Fibroblast of the aortic adventitia (primary cell): Measurements from ENCODE around the gene CFAP68. TPM values are rescaled to one million over a fixed set of nuclear protein-coding genes. Genes with fewer than 3 reads are reported as not detected.

ENCODE experiments used
- DNase-seq: peaks from one replicate; pipeline ENCODE4 v3.0.0-alpha.2; 2010; ENCODE audit warnings: low read depth
- H3K4me3 ChIP-seq: 2 replicates; pipeline ENCODE4 v1.5.1; 2011; ENCODE audit warnings: low read depth, mild to moderate bottlenecking, control low read depth, low read length, moderate library complexity
- CTCF ChIP-seq: IDR thresholded peaks from 2 replicates; pipeline ENCODE4 v1.5.1; 2011; ENCODE audit warnings: mild to moderate bottlenecking, low read length, control low read depth, inconsistent platforms; ENCODE audit not compliant: insufficient read depth
- total RNA-seq: library from RNA; depleted of rRNA; stranded (reverse); fragments of >200 nt; gene quantifications from 2 replicates; pipeline ENCODE4 v1.2.3, GENCODE V29; 2012; ENCODE audit warnings: low replicate concordance

The CFAP68 gene
- 11.3 and 14.9 TPM in 2 replicates for total RNA-seq

GRCh38 chr11:111878849-111879636 is at the start of gene CFAP68, which contains the start of gene FDXACB1:
TSS of gene CFAP68 (plus strand) at chr11:111879541. CDS start at chr11:111879561, 20 bp downstream.
TSS of gene FDXACB1 (minus strand) at chr11:111879165. CDS start at chr11:111879132, 33 bp downstream.
- DNase-seq, result peak; percentile 98
- TF ChIP-seq CTCF, result peak; percentile 96
- H3K4me3 ChIP-seq, result peak within 1 kb of the TSS; percentile 78

DNA sequence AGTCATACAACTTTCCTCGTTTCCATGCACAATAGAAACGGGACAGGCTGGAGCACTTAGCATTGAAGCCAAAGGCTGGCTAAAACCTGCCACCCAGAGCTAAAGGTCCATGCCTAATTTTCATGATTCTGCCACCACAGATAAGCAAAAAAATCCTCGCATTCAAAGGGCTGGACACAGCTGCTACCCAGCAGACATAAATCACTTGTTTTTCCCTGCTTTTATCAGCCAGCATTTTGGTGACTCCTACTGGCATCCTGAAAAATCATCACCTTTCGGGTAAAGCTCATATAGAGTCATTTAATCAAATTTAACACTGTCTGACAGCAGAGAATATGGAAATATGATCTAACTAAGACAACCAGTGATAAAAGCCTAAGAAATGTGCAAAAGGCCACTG is 45.8 kb upstream of the CFAP68 start:
- TF ChIP-seq CTCF, result no peak
- no peak for DNase-seq
- no peak overlapping the region for H3K4me3 ChIP-seq

DNA sequence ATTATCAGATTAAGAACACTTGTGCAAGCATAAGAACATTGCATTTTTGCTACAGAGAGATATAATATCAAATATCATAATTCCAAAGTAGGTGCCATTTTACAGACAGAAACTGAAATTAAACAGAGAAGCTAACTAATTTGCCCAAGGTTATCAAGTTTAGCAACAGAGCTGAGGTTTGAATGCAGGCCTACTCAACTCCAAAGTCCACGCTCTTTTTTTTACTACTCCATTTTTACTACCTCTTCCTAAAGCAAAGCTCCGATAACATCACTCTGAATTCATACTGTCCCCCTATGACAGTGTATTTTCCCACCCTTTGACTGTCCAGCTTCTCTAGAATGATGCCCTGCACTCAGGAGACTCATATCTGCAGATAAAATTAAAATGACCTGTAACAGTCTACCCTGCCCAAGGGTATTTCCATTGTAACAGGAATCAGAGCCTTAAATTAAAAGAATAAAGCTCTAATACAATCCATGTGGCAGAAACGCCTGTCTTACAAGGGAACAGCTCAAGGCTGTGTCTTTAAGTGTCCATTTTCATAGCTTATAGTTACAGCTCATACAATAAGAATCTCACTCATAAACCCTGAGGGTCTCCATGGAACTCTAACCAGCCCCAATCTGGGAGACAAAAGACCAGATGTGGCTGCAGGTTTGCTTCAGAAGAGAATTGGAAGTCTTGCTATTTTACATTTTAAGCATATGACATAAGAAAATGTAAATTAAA is 44.7 kb upstream of the CFAP68 start:
- no peak for DNase-seq
- H3K4me3 ChIP-seq, result no peak overlapping the region
- no peak for TF ChIP-seq CTCF

- DNase-seq, result no peak
- TF ChIP-seq CTCF, result no peak
- H3K4me3 ChIP-seq, result no peak overlapping the region
These were observed 43.7 kb upstream of the CFAP68 start for GRCh38 chr11:111835665-111836064.

DNA sequence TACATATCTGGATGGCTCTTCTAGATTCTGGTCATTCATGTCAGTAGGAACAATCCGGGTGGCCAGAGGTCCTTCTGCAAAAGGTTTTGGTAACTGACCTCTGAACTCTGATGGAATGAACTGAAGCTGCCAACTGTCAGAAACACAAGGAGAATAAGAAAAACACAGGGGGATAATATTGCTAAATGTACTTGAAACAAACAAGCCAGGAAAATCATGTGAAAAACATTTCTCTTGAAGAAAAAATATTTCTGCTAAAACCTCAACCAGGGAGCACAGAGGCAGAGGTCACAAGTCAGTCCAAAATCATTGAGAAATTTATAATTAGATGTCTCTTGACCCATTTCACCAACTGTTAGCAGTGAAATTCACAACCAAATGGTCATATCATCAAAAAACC is 43.2 kb upstream of the CFAP68 start:
- TF ChIP-seq CTCF, result no peak
- DNase-seq, result no peak
- no peak overlapping the region for H3K4me3 ChIP-seq

- TF ChIP-seq CTCF, result no peak
- no peak overlapping the region for H3K4me3 ChIP-seq
- DNase-seq, result no peak
These were observed 42.6 kb upstream of the CFAP68 start for GRCh38 chr11:111836721-111837120.
